ENCODE results near the gene HLA-G.

The HLA-G gene

GRCh38 chr6:29864037-29864810 lies 36.6 kb downstream of the HLA-G start:
- Histone ChIP-seq H3K4me1 (ENCODE audit: low read length) (0 out of 2 replicates have a peak, but pooled peaks cover 5% of the 10 kb centered on the region), H3K9me3 (ENCODE audit: insufficient read depth, low read length) (no peaks in the 10 kb centered on the region), H4K20me1 (ENCODE audit: insufficient read depth, low read length) (no peaks in the 10 kb centered on the region), H2AFZ (ENCODE audit: low read depth, low read length) (no peak overlapping the region), H3K27ac (ENCODE audit: low read length) (no peak overlapping the region), H3K36me3 (replicated peaks; ENCODE audit: low read depth, low read length) (no peaks in the 10 kb centered on the region), H3K4me3 (ENCODE audit: low read length) (no peak overlapping the region), H3K79me2 (ENCODE audit: low read length) (no peaks in the 10 kb centered on the region), H3K27me3 (ENCODE audit: low read depth, low read length) (no peaks in the 10 kb centered on the region), H3K4me2 (ENCODE audit: low read length) (no peak overlapping the region), H3K9ac (ENCODE audit: low read length) (no peak overlapping the region)
- TF ChIP-seq EZH2phosphoT487 (IDR thresholded peaks at IDR 0.05; ENCODE audit: low read depth) (no peak), CTCF (IDR thresholded peaks at IDR 0.05; ENCODE audit: low read depth, low read length) (no peak)

GRCh38 chr6:29865631-29866030 lies 38.0 kb downstream of the HLA-G start:
- Histone ChIP-seq H3K4me3 (ENCODE audit: low read length) (no peak overlapping the region), H3K4me2 (ENCODE audit: low read length) (no peak overlapping the region), H3K9ac (ENCODE audit: low read length) (no peak overlapping the region), H3K9me3 (ENCODE audit: insufficient read depth, low read length) (no peaks in the 10 kb centered on the region), H3K79me2 (ENCODE audit: low read length) (no peaks in the 10 kb centered on the region), H3K36me3 (replicated peaks; ENCODE audit: low read depth, low read length) (no peaks in the 10 kb centered on the region), H2AFZ (ENCODE audit: low read depth, low read length) (no peak overlapping the region), H4K20me1 (ENCODE audit: insufficient read depth, low read length) (no peaks in the 10 kb centered on the region), H3K27ac (ENCODE audit: low read length) (no peak overlapping the region), H3K4me1 (ENCODE audit: low read length) (0 out of 2 replicates have a peak, but pooled peaks cover 5% of the 10 kb centered on the region), H3K27me3 (ENCODE audit: low read depth, low read length) (no peaks in the 10 kb centered on the region)
- TF ChIP-seq CTCF (IDR thresholded peaks at IDR 0.05; ENCODE audit: low read depth, low read length) (no peak), EZH2phosphoT487 (IDR thresholded peaks at IDR 0.05; ENCODE audit: low read depth) (no peak)

- no peak overlapping the region for H3K4me2 ChIP-seq (ENCODE audit: low read length)
- H3K27ac ChIP-seq (ENCODE audit: low read length), result no peak overlapping the region
- H3K9me3 ChIP-seq (ENCODE audit: insufficient read depth, low read length), result no peaks in the 10 kb centered on the region
- H2AFZ ChIP-seq (ENCODE audit: low read depth, low read length), result no peak overlapping the region
- H3K4me1 ChIP-seq (ENCODE audit: low read length), result 0 out of 2 replicates have a peak, but pooled peaks cover 5% of the 10 kb centered on the region
- H4K20me1 ChIP-seq (ENCODE audit: insufficient read depth, low read length), result no peaks in the 10 kb centered on the region
- no peaks in the 10 kb centered on the region for H3K36me3 ChIP-seq (replicated peaks; ENCODE audit: low read depth, low read length)
- no peak overlapping the region for H3K9ac ChIP-seq (ENCODE audit: low read length)
- H3K79me2 ChIP-seq (ENCODE audit: low read length), result no peaks in the 10 kb centered on the region
- no peaks in the 10 kb centered on the region for H3K27me3 ChIP-seq (ENCODE audit: low read depth, low read length)
- no peak overlapping the region for H3K4me3 ChIP-seq (ENCODE audit: low read length)
- TF ChIP-seq CTCF (IDR thresholded peaks at IDR 0.05; ENCODE audit: low read depth, low read length), result no peak
- TF ChIP-seq EZH2phosphoT487 (IDR thresholded peaks at IDR 0.05; ENCODE audit: low read depth), result no peak
Observed at GRCh38 chr6:29870104-29870503, 42.5 kb downstream of the HLA-G start.

- Histone ChIP-seq H3K79me2 (ENCODE audit: low read length) (no peaks in the 10 kb centered on the region), H3K9ac (ENCODE audit: low read length) (no peak overlapping the region), H3K4me3 (ENCODE audit: low read length) (no peak overlapping the region), H3K27me3 (ENCODE audit: low read depth, low read length) (no peaks in the 10 kb centered on the region), H3K4me1 (ENCODE audit: low read length) (no peaks in the 10 kb centered on the region), H3K4me2 (ENCODE audit: low read length) (no peak overlapping the region), H3K27ac (ENCODE audit: low read length) (no peak overlapping the region), H3K9me3 (ENCODE audit: insufficient read depth, low read length) (no peaks in the 10 kb centered on the region), H2AFZ (ENCODE audit: low read depth, low read length) (no peak overlapping the region), H4K20me1 (ENCODE audit: insufficient read depth, low read length) (no peaks in the 10 kb centered on the region), H3K36me3 (replicated peaks; ENCODE audit: low read depth, low read length) (no peaks in the 10 kb centered on the region)
- no peak for TF ChIP-seq EZH2phosphoT487 (IDR thresholded peaks at IDR 0.05; ENCODE audit: low read depth)
- no peak for TF ChIP-seq CTCF (IDR thresholded peaks at IDR 0.05; ENCODE audit: low read depth, low read length)
Observed at GRCh38 chr6:29872791-29873190, 45.2 kb downstream of the HLA-G start.
